HG03342 (cell line): ENCODE data around the gene RPS21.
"Not testable (repeated sequence)": the region's sequence is repeated elsewhere in the genome, so short reads cannot be mapped to it uniquely, and the experiment has no call there.

ENCODE experiments used
- ATAC-seq: cut with Tn5 transposase; IDR thresholded peaks from one replicate; pipeline ENCODE4 v1.9.1; 2021; ENCODE audit warnings: mild to moderate bottlenecking, moderate library complexity; ENCODE audit not compliant: unreplicated experiment

RPS21 gene

DNA sequence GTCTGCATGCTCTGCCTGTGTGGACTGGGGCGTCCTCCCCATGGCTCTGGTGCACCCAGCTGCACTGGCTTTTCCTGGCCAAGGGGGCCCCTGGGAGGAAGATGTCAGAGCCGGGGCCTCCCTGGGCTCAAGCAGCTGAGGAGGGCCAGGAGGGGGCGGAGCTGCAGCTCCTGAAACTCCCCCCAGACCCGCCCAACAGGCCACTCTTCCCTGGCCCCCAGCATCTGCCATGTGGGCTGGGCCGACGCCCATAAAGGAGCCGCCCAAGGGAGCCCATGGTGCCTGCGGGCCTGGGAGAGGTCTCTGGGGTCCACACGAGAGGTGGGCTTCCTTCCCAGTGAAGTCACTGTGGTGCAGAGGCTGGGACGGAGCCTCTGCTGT is 36.4 kb downstream of the RPS21 start:
- ATAC-seq, result no peak

DNA sequence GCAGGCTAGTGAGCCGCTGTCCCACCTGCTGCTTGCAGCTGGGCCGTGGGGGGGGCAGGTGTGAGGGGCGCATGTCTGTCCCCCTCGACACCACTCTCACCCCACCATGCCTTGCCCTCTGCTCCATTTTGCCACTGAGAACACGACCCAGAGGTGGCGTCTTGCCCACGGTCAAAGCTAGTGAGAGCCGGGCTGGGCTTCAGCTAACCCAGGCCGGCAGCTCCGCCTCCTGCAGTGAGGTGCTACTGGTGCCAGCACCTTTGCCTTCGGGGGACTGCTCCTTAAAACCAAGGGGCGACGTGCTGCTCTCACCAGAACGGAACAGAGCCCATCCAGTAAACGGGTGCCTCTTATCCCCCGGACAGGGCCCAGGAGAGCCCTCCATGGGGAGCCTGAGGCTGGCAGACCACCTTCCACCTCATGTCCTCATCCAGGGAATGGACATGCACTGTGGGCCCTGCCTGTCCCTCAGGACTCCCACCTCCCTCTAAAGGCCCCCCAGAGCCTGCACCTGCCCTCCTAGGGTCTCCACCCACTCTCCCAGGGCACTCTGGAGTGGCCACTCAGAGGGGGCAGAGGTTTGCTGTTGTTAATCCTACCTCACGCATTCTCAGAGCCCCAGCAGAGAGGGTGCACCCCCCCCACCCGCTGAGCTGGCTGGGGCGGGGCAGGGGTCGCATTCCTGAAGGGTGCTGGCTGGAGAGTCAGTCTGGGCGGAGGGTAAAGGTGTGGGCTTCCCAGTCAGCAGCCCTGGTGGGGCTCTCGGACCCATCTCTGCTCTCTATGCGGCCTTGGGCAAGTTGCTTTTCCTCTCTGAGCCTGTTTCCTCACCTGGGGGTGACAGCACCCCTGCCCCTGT is 37.6 kb downstream of the RPS21 start:
- no peak for ATAC-seq

DNA sequence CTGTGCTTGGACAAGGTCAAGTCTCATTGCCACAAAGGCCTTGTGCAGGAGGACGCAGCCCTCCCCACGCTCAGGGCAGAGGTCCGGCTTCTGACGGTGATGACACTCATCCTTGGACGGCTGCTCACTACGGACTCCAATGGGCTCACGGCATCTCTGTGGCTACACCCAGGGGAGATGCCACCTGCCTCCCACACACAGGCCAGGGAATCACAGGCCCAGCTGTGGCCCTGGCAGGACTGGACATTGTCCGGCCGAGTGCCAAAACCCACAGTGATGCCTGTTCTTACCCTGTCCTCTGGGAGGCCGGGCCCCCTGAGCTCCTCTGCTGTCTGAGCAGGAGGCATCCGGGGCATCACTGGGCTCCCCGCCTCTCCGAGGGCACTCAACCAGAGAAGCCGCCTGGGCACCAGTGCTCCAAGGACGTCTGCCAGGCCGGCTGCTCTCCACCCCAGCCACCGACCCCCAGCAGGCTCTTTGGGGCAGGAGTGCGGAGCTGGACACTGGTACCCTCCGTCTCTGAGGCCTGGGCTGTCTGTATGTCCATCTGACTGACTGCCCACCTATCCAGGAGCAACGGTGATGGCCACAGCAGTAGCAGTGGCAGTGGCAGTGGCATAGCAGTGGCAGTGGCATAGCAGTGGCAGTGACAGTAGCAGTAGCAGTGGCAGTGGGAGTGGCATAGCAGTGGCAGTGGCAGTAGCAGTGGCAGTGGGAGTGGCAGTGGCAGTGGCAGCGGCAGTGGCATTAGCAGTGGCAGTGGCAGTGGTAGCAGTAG is 38.6 kb downstream of the RPS21 start:
- no peak for ATAC-seq

DNA sequence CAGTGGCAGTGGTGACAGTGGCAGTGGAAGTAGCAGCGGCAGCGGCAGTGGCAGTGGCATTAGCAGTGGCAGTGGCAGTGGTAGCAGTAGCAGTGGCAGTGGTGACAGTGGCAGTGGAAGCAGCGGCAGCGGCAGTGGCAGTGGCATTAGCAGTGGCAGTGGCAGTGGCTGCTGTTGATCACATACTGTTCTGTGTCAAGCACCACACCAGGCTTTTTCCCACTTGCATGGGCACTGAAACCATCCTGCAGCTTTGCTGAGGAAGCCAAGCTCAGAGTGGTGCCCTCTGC is 39.1 kb downstream of the RPS21 start:
- not testable (repeated sequence) for ATAC-seq

DNA sequence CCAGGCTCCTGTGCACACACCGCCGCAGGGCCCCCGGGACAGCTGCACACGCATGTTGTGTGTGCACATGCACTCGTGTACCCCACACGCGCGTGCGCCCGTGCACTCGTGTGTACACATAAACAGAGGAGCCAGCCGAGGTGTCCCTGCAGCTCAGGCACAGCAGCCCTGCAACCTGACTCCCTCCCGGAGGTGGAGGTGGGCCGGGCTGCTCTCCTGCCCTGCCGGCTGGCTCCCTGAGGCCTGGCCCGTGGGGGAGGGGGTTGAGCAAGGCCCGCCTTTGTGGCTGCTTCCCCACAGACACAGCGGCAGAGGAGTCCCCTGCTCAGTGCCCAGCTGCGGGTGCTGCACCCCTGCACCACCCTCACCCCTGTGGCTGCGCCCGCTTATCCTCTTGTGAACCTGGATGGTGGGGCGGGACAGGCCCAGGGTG is 39.8 kb downstream of the RPS21 start:
- ATAC-seq, result no peak

DNA sequence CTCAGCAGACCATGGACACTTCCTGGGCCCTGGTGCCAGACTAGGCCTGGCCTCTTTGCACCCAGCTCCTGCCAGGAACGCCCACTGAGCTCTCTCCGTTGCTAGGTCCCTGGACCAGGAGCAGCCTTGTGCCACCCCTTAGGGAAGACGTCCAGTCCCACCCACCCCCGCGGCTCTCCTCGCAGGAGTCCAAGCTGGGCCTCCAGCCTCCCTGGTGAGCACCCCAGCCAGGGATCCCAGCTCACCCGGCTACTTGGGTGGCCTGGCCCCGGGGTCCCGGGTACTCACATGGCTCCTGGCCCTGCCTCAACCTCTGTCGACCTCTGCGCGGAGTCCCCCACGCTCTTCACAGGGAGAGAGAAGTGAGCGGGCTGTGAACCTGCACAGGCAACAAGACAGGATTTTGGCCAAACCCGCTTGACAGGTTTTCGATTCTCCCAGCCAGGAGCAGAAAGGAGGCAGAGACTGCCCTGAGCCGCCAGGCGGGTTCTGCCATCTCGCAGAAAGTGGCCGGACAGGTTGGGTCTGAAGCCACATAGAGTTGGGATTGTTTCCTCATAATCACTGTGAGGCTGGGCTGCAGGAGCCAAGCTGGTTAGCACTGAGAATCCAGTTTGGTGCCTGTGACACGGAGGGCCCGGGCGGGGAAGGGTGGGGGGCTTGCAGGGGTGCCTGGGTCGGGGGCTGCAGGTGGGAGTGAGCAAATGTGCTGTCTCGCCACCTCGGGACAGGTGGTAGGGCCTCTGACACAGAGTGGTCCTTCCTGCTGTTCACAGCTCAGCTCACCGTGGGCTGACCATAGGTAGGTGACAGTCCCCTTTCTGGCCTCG is 40.5 kb downstream of the RPS21 start, which contains the start of gene RBBP8NL:
TSS of gene RBBP8NL (minus strand) at position 368 of the 830 bp plus-strand sequence. CDS start 7,892 bp downstream, outside the sequence.
- ATAC-seq, result no peak

DNA sequence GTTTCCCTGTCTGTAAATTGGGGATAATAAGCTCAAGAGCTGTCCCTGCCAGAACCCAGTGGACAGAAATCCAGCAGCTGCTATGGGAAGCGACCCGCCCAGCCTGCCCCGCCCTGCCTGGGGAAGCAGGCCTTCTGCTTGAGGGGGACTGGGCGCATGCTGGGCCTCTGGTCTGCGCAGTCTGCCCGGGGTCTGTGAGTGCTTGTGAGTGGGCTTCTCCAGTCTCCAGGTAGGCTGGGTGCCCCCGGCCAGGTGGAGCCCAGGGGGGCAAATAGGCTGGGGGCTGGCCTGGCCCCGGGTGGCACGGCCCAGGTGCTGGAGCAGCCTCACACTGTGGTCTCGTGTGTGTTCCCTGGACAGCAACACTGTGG is 41.1 kb downstream of the RPS21 start:
- no peak for ATAC-seq

DNA sequence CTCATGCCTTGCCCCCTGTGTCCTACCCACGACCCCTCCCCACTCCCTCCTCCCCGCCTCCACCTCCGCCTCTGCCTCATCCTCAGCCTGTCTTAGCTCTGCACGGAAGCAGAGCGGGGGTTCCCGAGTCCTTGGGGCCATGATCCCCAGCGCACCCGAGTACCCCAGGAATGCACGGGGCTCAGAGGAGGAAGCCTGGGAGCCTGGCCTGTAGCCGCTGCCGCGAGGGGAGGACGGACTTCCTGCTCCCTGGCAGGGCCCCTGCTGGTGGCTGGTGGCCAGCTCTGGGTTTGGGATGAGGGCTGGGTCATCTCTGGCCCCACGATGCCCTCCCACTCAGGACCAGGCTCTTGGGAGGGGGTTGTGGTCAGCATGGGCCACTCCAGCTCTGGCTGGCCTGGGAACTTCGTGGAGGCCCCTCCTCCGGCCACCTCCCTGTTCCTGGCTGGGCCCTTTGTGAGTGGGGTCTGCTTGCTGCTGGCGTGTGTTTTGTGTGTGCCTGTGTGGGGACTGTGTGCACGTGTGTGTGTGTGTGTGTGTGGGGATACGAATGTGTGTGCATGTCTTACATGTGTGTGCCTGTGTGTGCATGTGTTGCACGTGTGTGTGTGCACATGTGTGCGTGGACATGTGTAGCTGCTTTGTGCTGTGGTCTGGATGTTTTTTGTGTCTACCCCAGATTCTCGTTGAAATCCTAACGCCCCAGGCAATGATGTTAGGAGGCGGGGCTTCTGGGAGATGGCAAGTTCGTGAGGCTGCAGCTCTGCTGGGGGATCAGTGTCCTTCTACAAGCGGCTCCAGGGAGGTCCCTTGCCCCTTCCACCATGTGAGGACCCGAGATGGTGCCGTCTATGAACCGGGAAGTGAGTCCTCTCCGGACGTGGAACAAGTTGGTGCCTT is 41.7 kb downstream of the RPS21 start:
- ATAC-seq, result no peak

DNA sequence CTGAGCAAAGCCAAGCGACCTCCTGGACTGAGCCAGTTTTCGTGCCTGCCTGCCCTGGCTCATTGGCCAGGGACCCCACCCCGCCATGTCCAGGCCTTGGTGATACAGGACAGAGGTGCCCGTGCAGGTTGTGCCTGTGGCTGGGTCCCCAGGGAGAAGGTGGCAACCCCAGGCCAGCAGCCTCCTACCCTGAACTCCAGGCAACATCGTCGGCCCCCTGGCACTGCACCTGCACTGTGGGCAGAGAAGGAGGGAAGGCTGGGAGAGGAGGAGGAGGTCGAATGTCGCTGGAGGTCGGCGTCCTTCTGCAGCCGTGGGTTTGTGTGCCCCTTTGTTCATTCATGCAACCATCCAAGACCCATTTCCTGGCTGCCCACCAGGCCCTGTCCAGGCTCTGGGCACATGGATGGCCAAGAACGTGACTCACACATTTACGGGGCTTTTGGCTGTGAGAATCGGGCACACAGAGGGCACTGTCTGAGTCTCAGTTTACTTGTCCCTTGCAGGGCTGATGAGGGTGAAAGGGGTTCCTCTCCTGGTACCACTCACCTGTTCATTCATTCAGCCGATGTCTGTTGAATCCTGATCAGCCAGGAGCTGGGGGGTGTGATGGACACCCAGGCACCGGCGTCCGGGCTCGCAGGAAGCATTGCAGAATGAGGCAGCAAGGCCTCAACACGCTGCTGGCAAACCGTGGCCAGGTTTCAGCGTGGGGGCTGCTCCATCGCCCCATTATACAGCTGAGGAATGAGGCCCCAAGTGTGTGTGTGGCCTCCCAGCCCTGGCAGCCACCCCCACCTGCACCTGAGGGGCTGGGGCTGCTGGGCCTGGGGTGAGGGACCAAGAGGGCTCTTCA is 42.8 kb downstream of the RPS21 start:
- ATAC-seq, result no peak

DNA sequence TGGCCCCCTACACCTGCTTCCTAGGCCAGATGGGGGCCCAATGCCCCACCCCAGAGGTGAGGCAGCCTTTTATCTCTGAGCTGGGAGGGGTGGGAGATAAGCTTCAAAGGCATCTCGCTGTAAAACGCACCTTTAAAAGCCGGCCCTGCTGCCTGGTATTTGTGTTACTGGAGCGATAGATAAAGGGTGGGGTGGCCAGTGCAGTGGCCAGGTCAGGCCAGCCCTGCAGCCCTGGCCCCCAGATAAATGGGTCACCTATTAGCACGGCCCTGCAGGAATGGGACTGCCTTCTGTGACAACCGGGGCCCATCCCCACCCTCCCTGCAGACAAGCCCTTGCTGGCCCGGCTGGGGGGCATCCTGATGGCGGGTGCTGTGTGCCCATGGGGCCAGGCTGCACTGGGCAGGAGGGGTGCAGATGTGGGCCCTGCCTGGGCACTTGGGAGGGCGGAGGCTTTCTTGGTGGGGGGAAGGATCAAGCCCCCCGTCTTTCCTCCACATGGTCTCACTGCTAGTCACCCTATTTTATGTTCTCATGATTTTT is 43.5 kb downstream of the RPS21 start:
- no peak for ATAC-seq

DNA sequence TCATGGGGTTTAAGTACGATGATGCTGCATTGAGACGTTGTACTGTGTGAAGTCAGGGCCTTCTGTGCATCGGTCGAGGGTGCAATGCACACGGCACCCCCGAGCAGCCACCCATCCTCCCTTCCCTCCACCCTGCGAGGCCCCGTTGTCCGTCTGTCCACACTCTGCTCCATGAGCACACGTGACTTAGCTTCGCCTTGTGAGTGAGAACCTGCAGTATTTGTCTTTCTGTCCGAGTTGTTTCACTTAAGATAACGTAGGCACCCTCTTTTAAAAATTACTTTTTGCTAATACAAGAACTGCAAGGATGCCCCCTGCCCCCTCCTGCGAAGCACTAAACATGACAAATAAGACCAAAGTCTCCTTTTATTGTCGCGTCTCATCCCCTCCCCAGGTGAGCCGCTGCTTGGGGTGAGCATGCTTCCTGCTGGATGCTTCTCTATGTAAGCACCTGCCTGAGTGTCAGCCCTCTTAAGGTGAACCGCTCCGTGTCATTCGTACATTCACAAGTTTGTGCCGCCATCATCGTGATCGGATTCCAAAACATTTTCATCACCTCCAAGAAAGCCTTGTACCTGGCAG is 44.1 kb downstream of the RPS21 start:
- no peak for ATAC-seq

DNA sequence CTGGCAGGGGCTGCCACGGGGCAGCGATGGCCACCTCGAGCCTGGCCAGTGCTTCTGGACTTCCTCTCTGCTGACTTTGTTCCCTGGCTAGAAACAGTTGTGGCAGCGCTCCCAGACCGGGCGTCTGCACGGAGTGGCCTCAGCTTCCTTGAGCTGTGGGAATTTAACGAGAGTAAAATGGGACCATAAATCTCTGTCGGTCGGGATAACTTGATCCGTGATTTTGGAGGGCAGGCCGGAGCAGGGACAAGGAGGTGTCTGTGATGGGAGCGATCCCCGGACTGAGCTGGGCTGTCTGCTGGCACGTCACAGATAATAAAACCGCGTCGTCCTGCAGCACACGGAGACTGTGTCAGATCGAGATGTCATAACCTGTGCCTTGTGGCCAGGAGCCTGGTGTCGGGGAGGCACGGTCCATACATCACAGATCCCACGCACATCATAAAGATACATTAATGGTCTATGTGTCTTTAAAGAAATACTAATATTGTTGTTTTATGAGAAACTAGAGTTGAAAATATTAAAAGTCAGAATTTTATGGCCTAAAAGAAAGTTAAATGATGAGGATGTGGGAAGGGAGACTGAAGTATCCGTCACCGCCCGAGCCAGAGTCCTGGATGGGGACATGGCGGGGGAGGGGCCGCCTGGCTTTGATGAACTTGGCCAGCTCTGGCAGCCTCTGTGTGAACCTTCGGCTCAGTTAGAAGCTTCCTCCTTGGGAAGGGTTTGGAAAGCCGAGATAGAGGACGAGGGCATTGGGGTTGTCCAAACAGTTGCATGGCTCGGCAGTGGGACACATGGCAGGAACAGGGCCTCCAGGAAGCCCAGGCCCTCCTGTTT is 47.0 kb downstream of the RPS21 start:
- ATAC-seq, result no peak

DNA sequence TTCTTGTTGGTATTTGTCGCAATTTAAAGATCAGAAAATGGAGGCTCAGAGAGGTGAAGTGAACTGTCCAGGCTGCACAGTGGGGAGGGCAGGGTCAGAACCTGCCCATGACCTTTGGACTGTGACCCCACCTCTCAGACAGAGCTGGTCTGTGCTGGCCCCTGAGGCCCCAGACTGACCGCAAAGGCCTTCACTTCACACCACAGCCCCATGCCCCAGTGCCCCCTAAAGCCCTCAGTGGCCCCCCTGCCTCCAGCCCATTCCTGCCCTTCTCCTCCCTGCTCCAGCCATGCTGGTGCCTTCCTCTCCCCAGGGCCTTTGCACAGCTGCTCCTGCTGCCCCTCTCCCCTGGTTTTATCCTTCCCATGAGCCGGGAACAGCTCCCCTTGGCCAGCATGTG is 49.8 kb downstream of the RPS21 start:
- no peak for ATAC-seq

DNA sequence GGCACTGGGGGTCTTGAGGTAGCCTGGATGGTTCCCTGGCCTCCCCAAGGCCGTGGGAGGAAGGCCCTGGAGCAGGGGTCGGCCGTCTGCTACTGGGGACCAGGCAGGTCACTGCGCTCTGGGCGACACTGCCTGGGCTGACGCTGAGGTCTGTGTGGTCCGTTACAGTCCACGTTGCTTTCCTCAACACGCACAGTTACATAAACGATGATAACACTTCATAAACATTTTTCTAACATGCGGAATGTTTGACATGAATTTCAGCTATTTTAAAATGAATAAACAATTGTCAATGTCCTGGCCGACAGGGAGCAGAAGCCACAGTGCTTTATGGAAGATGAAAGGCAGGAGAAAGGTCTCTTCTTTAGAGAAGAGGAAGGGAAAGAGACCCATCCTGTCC is 50.6 kb downstream of the RPS21 start:
- ATAC-seq, result no peak

DNA sequence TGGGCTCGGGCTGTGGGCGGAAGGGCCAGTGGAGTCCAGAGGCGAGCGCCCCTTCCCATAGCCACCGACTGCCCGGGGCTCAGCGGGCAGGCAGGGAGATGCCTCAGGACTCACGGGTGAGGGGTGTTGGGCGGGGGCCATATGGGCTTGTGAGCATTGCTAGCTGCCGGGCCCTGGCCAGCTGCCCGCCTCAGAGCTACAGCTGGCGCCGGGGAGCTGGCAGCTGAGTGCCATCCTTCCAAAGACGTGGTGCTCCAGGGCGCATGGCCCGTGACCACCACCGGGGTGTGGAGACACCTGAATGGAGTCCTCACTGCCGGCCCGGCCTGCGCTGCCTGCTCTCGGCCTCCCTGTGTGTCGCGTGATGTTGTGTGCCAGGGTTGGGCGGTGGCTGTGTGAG is 51.0 kb downstream of the RPS21 start:
- no peak for ATAC-seq
